ENCODE results near the gene LEO1.

The LEO1 gene

DNA sequence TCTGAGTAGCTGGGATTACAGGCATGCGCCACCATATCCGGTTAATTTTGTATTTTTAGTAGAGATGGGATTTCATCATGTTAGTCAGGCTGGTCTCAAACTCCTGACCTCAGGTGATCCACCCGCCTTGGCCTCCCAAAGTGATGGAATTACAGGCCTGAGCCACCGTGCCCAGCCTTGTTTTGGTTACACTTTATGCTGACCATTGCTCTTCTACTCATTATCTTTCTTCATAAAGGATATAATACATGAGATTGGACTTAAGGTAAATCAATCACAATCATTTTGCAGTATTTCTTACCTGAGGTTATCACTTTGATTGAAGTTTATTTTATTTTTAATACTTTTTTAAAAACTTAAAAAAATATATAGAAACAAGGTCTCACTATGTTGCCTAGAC lies 2.2 kb upstream of the LEO1 start:
- TF ChIP-seq, protein P1, sequence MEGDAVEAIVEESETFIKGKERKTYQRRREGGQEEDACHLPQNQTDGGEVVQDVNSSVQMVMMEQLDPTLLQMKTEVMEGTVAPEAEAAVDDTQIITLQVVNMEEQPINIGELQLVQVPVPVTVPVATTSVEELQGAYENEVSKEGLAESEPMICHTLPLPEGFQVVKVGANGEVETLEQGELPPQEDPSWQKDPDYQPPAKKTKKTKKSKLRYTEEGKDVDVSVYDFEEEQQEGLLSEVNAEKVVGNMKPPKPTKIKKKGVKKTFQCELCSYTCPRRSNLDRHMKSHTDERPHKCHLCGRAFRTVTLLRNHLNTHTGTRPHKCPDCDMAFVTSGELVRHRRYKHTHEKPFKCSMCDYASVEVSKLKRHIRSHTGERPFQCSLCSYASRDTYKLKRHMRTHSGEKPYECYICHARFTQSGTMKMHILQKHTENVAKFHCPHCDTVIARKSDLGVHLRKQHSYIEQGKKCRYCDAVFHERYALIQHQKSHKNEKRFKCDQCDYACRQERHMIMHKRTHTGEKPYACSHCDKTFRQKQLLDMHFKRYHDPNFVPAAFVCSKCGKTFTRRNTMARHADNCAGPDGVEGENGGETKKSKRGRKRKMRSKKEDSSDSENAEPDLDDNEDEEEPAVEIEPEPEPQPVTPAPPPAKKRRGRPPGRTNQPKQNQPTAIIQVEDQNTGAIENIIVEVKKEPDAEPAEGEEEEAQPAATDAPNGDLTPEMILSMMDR (conservative IDR thresholded peaks at IDR 0.05; ENCODE audit: control insufficient read depth, insufficient read depth, low read depth, low read length) = no peak
- DNase-seq (ENCODE audit: low read depth) = no peak
- H3K4me3 ChIP-seq (ENCODE audit: control insufficient read depth, low read depth, low read length) = no peak overlapping the region

DNA sequence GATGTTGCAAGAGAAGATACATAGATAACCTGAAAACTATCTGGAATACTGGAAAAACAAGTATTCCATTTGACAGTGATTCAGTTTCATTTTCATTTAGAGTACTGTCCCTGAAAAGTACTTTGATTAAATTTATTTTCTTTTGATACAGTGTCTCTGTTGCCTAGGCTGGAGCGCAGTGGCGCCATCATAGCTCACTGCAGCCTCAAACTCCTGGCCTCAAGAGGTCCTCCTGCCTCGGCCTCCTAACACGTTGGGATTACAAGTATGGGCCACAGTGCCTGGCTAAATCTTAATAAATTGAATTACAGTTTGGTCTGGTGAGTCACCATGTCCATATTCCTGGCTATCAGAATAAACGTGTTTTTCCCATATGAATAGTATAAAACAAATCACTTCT lies 1.6 kb upstream of the LEO1 start:
- TF ChIP-seq, protein P1 (conservative IDR thresholded peaks at IDR 0.05; ENCODE audit: control insufficient read depth, insufficient read depth, low read depth, low read length) = no peak
- no peak for DNase-seq (ENCODE audit: low read depth)
- no peak overlapping the region for H3K4me3 ChIP-seq (ENCODE audit: control insufficient read depth, low read depth, low read length)

DNA sequence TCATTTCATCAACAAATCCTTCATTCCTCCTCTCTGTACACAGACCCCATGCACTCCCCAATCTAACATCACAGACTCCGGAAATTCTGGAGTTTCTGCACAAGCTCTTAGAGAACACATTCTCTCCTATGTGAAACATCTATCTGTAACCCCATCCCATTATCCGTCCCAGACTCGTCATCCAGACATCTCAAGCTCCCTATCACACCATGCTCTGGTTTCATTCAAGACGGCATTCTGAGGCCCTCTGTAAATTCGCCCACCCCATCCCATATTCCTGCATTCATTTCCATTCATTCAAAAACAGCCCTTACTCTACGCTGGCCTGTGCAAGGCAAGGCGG lies 575 bp downstream of the LEO1 start:
- H3K4me3 ChIP-seq (ENCODE audit: control insufficient read depth, low read depth, low read length) = peak overlapping the region; percentile 94
- TF ChIP-seq, protein P1 (conservative IDR thresholded peaks at IDR 0.05; ENCODE audit: control insufficient read depth, insufficient read depth, low read depth, low read length) = no peak
- no peak for DNase-seq (ENCODE audit: low read depth)

DNA sequence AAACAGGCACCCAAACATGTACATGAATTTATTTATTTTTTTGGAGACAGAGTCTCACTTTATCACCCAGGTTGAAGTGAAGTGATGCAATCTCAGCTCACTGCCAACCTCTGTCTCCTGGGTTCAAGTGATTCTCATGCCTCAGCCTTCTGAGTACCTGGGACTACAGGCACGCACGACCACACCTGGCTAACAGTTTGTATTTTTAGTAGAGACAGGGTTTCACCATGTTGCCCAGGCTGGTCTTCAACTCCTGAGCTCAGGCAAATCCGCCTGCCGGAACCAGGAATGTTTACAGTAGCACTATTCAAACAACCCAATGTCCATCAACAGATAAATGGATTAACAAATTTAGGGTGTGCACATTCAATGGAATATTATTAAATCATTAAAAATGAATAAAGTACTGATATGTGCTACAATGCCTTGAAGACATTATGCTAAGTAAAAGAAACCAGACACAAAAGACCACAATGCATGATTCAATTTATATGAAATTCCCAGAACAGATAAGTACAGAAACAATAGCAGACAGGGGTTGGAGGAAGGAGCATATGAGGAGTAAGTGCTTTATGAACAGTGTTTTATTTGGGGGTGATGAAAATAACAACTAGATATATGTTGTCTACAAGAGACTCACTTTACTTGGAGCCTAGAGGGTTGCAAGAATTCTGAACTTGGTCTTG lies 1.3 kb downstream of the LEO1 start:
- no peak for DNase-seq (ENCODE audit: low read depth)
- TF ChIP-seq, protein P1 (conservative IDR thresholded peaks at IDR 0.05; ENCODE audit: control insufficient read depth, insufficient read depth, low read depth, low read length) = no peak
- H3K4me3 ChIP-seq (ENCODE audit: control insufficient read depth, low read depth, low read length) = peak overlapping the region; percentile 94

DNA sequence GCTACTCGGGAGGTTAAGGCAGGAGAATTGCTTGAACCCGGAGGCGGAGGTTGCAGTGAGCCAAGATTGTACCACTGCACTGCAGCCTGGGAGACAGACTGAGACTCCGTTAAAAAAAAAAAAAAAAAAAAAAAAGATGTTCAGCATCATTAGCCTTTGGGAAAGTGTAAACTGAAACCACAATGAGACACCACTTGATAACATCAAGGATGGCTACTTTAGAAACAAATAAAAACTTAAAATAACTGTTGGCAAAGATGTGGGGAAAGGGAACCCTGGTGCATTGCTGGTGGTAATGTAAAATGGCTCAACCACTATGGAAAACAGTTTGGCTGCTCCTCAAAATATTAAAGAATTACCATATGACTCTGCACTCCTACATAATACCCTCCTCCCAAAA lies 1.9 kb downstream of the LEO1 start:
- TF ChIP-seq, protein P1 (conservative IDR thresholded peaks at IDR 0.05; ENCODE audit: control insufficient read depth, insufficient read depth, low read depth, low read length) = no peak
- H3K4me3 ChIP-seq (ENCODE audit: control insufficient read depth, low read depth, low read length) = peak overlapping the region; percentile 94
- no peak for DNase-seq (ENCODE audit: low read depth)

DNA sequence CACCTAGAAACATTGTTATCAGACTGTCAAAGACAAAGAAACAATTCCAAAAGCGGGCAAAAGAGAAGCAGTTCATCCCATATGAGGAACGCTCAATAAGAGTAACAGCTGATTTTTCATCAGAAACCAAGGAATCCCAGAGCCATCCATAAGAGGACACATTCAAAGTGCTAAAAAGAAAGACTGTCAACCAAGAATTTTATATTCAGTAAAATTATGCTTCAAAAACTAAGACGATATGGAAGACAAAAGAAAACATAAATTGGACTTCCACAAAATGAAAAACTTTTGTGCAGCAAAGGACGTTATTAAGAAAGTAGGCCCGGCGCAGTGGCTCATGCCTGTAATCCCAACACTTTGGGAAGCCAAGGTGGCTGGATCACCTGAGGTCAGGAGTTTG lies 4.0 kb downstream of the LEO1 start:
- TF ChIP-seq, protein P1 (conservative IDR thresholded peaks at IDR 0.05; ENCODE audit: control insufficient read depth, insufficient read depth, low read depth, low read length) = no peak
- no peak for DNase-seq (ENCODE audit: low read depth)
- no peak overlapping the region for H3K4me3 ChIP-seq (ENCODE audit: control insufficient read depth, low read depth, low read length)

DNA sequence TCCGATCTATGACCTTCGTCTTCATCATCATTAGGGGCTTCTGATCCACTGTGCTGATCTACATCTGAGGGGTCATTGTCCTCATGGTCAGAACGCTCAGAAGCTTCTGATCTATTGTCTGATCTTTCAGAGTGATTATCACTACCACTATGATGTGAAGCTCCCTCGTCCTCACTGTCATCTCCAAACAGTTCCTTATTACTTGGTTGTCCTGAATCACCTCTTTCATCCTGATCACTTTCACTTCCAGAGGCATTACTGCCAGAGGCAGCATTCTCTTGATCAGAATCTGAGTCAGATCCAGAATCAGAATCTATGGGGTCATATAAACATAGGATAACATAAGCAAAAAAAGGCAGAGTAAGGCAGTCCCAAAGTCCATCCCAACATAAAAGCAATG lies 5.4 kb downstream of the LEO1 start:
- peak; percentile 6 for DNase-seq (ENCODE audit: low read depth)
- TF ChIP-seq, protein P1 (conservative IDR thresholded peaks at IDR 0.05; ENCODE audit: control insufficient read depth, insufficient read depth, low read depth, low read length) = no peak

More for the DNA sequence above, 5.4 kb downstream of the LEO1 start:
- H3K4me3 ChIP-seq (ENCODE audit: control insufficient read depth, low read depth, low read length) = no peak overlapping the region

Data from fibroblast of mammary gland (primary cell).